AG09319 (cell line): Measurements from ENCODE around the gene TEN1.

Source experiments
- DNase-seq: peaks from one replicate; pipeline ENCODE4 v3.0.0-alpha.2; 2010; ENCODE audit warnings: low read depth; ENCODE audit errors: extremely low read depth
- CTCF ChIP-seq: IDR thresholded peaks from 2 replicates; pipeline ENCODE4 v1.5.1; 2011; ENCODE audit warnings: low read depth, mild to moderate bottlenecking, inconsistent platforms, low read length, moderate library complexity

The TEN1 gene

GRCh38 chr17:76022973-76023899 lies 44.2 kb downstream of the TEN1 start:
- TF ChIP-seq CTCF = no peak
- DNase-seq = no peak

GRCh38 chr17:76023900-76024237 lies 44.8 kb downstream of the TEN1 start:
- no peak for DNase-seq
- no peak for TF ChIP-seq CTCF

GRCh38 chr17:76024353-76024752 lies 45.3 kb downstream of the TEN1 start:
- no peak for DNase-seq
- no peak for TF ChIP-seq CTCF

GRCh38 chr17:76025294-76025693 lies 46.3 kb downstream of the TEN1 start:
- TF ChIP-seq CTCF = no peak
- DNase-seq = no peak

GRCh38 chr17:76026714-76027158 lies 47.7 kb downstream of the TEN1 start:
- no peak for DNase-seq
- no peak for TF ChIP-seq CTCF

- DNase-seq = no peak
- no peak for TF ChIP-seq CTCF
Observed at GRCh38 chr17:76027159-76027839, 48.3 kb downstream of the TEN1 start, which contains the start of gene EVPL. EVPL (minus strand) TSS chr17:76027306; CDS start chr17:76027198, 108 bp downstream.
